ENCODE data around the gene ARF6.

DNA sequence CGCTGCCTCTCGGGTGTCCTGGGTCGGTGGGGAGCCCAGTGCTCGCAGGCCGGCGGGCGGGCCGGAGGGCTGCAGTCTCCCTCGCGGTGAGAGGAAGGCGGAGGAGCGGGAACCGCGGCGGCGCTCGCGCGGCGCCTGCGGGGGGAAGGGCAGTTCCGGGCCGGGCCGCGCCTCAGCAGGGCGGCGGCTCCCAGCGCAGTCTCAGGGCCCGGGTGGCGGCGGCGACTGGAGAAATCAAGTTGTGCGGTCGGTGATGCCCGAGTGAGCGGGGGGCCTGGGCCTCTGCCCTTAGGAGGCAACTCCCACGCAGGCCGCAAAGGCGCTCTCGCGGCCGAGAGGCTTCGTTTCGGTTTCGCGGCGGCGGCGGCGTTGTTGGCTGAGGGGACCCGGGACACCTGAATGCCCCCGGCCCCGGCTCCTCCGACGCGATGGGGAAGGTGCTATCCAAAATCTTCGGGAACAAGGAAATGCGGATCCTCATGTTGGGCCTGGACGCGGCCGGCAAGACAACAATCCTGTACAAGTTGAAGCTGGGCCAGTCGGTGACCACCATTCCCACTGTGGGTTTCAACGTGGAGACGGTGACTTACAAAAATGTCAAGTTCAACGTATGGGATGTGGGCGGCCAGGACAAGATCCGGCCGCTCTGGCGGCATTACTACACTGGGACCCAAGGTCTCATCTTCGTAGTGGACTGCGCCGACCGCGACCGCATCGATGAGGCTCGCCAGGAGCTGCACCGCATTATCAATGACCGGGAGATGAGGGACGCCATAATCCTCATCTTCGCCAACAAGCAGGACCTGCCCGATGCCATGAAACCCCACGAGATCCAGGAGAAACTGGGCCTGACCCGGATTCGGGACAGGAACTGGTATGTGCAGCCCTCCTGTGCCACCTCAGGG, 679 bp downstream of the ARF6 start:
- TF ChIP-seq, protein P1, sequence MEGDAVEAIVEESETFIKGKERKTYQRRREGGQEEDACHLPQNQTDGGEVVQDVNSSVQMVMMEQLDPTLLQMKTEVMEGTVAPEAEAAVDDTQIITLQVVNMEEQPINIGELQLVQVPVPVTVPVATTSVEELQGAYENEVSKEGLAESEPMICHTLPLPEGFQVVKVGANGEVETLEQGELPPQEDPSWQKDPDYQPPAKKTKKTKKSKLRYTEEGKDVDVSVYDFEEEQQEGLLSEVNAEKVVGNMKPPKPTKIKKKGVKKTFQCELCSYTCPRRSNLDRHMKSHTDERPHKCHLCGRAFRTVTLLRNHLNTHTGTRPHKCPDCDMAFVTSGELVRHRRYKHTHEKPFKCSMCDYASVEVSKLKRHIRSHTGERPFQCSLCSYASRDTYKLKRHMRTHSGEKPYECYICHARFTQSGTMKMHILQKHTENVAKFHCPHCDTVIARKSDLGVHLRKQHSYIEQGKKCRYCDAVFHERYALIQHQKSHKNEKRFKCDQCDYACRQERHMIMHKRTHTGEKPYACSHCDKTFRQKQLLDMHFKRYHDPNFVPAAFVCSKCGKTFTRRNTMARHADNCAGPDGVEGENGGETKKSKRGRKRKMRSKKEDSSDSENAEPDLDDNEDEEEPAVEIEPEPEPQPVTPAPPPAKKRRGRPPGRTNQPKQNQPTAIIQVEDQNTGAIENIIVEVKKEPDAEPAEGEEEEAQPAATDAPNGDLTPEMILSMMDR (IDR thresholded peaks at IDR 0.05), result peak in 1 of 3 experiments; percentile 7
- no peak for TF ChIP-seq EP300 (IDR thresholded peaks at IDR 0.05)
- no peak for TF ChIP-seq POLR2AphosphoS5 (IDR thresholded peaks at IDR 0.05)
- TF ChIP-seq POLR2A (IDR thresholded peaks at IDR 0.05; ENCODE audit: low read depth), result no peak
